OCI-M2 (cell line): ENCODE measurements around the gene CDH2.

Experiments
- DNase-seq: peaks from one replicate; lab custom pipeline; 2025; ENCODE audit not compliant: unreplicated experiment; lab: John Stamatoyannopoulos, UW

CDH2 gene

GRCh38 chr18:28003451-28003850, 173.5 kb downstream of the CDH2 start:
- no peak for DNase-seq

- DNase-seq, result no peak
Measured at GRCh38 chr18:28002841-28003240, 174.1 kb downstream of the CDH2 start.

- no peak for DNase-seq
Measured at GRCh38 chr18:27996801-27997272, 180.1 kb downstream of the CDH2 start.

DNA sequence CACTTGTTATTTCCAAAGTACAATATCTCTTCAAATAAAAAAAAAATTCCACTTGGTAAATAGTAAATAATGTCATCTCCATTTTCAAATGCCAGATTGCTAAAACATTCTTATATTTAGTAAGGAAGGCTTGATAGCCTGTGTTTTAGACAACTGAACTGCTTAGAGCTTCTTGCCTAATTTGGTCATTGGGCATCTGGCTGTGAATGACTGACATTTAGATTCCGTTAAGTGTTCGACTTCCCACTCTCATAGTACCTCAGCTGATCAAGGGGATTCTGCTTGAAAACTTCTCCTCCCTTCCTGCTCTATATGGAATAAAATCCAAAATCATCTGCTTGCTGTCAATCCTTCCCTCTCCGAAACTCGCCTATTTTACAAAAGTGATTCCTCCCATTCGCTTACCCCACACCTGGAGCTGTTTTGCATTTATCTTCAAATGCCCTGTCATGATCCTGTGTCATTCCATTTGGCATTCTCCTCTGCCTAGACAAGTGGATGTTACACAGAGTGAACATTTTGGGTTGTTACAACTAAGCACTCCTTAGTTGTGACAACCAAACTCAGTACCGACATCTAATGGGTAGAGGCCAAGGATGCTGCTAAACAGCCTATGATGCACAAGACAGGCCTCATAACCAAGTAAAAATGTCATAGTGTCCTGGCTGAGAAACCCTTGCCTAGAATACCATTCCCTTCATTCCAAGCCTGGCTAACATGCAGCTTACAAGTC, 181.0 kb downstream of the CDH2 start:
- no peak for DNase-seq

DNA sequence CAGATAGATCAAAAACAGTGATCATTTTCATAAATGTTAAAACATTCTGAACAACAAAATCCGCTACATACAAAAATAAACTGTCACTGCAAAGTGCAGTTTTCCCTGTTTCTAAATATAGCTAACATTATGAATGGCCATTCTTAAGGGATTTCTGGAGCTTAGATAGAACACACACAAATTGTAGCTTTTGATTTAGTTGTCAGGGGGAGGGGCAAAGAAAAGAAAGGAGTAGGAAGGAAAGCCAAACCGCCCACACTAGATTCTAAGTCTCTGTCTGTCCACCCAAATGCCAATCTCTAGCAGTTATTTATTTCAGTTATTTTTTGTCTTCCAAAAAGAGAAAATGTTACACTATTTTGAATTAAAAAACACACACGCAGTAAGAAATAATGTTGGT, 182.4 kb downstream of the CDH2 start:
- DNase-seq, result no peak

DNA sequence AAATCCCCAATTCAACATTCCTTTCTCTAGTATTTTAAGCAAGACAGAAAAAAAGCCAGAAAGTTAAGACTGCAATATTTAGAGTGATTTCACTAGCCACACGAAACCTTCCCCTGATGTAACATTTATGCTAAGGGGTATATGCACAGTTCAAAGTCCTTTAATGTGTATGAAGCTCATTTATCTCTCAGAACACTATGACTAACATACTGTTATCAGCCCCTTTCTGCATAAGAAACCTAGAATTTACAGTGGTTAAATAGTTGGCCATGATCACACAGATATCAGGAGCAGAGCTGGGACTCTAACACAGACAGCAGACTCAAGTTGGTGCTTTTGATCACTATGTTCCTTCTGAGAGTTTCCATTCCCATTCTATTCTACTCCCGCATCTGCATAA, 185.5 kb downstream of the CDH2 start:
- no peak for DNase-seq

DNA sequence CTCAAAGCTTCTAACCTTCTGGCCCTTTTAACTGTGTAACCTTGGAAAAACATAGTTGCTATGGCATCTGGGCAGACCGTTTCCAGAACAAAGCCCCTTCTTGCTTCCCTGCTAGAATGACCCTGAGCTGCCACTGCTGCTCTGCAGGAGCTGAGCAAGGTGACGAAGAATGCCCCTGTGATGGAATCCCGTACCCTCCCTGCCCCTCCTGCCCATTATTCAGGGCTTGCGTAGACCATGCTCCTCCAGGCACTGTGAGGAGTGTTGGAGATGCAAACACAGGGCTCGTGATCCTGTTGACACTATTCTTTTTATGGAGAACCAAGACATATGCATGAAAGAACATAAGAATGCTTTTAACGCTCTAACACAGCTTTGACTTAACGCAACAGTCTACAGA, 191.1 kb downstream of the CDH2 start:
- no peak for DNase-seq

DNA sequence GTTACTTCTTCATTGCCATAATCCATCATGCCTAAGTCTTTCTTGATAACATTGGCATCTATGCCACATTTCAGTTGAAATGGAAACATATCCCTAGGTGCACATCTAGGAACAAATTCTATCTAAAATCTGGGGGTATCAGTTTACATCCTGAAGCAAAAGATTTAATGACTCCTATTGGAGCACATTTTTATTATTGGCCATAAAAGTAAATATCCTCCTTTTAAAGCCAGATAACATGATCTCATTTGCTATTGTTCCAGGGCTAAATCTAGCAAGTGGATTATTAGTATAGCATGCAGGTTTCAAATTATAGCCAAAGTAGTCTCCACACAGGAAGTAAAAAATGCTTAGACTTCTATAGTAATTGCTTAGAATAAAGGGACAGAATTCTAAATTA, 193.2 kb downstream of the CDH2 start:
- DNase-seq, result no peak

- no peak for DNase-seq
Measured at GRCh38 chr18:27976806-27977408, 200.0 kb downstream of the CDH2 start.

GRCh38 chr18:27970321-27970720, 206.6 kb downstream of the CDH2 start:
- no peak for DNase-seq

- no peak for DNase-seq
Measured at GRCh38 chr18:27969206-27969605, 207.7 kb downstream of the CDH2 start.

GRCh38 chr18:27967913-27968824, 208.8 kb downstream of the CDH2 start:
- no peak for DNase-seq

- DNase-seq, result no peak
Measured at GRCh38 chr18:27966881-27967280, 210.0 kb downstream of the CDH2 start.

- no peak for DNase-seq
Measured at GRCh38 chr18:27964811-27965210, 212.1 kb downstream of the CDH2 start.

GRCh38 chr18:27959101-27959500, 217.8 kb downstream of the CDH2 start:
- no peak for DNase-seq

- no peak for DNase-seq
Measured at GRCh38 chr18:27956001-27956640, 220.8 kb downstream of the CDH2 start.

DNA sequence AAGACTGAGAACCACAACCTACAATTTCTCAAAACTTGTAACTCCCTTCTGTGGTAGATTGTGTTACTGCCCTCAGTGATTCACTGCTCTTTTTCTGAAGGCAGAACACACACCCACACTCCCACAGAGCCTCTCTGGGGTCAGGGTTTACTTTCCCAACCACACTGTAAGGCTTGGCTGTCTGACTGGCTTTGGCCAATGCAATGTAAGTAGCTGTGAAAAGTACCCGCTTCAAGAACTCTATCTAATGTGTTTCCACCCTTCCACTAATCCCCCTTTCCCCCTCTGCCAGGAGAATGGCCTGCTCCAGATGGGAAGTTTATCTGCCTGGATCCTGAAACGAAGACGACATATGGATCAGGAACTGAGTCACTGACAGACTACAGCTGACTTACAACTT, 222.7 kb downstream of the CDH2 start:
- DNase-seq, result no peak

DNA sequence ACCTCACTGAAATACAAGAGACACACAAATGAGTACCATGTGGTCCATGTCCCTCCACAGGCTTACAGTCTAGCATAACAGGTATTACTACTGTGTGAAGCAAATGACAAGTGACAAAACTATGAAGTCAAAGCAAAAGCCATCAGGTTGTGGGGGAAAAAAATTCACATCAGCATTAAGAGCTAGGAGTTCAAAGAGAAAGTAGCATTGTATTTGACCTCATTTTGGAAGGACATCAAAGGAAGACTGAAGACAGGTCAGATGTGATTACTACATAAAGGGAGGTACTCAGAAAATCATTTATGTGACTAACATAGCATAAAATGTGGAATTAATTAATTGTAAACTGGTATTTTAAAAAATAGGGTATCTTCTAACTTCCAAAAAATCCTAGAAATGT, 224.2 kb downstream of the CDH2 start:
- DNase-seq, result no peak

DNA sequence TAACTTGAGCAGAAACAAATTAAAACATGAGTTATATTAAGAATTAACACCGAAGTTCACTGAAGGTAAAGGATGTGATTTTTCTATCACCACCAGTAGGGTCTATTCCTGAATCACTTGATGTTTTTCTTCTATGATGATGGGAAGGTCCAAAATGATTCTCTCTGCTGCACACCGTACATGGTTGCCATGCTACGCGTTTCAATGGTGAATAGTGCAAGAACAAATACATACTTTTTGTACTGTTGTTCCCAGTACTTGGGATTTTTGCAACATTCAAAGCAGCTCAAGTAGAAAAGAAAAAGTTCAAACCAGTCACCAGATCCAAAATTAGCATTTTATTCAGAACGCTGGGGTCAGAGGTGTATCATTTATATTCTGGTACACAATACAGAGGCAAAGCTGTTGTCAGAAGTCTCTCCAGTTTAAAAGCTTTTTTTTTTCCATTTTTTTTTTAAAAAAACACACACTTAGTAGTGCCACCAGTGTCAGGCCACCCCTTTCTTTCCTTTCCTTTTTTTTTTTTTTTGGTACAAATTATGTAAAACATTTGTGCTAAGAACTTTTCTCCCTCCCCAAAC, 226.2 kb downstream of the CDH2 start:
- no peak for DNase-seq

- no peak for DNase-seq
Measured at GRCh38 chr18:27948986-27949385, 227.9 kb downstream of the CDH2 start.

- DNase-seq, result no peak
Measured at GRCh38 chr18:27942706-27943105, 234.2 kb downstream of the CDH2 start.
